Measurements from ENCODE around the gene MBNL2. TPM values are rescaled to one million over a fixed set of nuclear protein-coding genes. Genes with fewer than 3 reads are reported as not detected.

Gene MBNL2
- total RNA-seq, 1 experiment from 2014 or later, result 17.8 TPM

DNA sequence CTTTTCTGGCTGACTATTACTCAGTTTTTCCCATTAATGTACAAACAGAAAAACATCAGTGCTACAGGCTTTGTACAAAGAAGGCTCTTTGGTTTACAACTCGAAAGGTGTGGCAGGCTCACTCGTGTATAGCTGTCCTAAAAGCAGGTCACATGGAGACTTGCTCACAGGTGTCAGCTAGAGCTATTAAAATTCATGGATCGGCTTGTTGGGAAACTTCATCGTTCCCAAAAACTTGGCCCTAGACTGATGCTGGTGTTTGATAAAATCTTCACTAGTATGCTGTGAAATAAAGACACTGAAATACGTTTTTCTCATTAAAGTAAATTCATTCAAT lies 64.9 kb downstream of the MBNL2 start:
- H3K27me3 ChIP-seq (ENCODE audit: low read length), result no peaks in the 10 kb centered on the region
- no TSS peak for BruUV-seq (replicated peaks)
- H3F3A ChIP-seq (ENCODE audit: low read length, unreplicated experiment), result no peaks in the 10 kb centered on the region
- no peak overlapping the region for H3K4me2 ChIP-seq (ENCODE audit: low read length)
- CTCF ChIA-PET, result no interaction called here
- no peaks in the 10 kb centered on the region for H4K20me1 ChIP-seq (ENCODE audit: low read length)
- H3K79me2 ChIP-seq (ENCODE audit: low read length), result no peaks in the 10 kb centered on the region
- no peaks in the 10 kb centered on the region for H3K9me3 ChIP-seq (ENCODE audit: low read length)
- H3K4me3 ChIP-seq (ENCODE audit: low read length), result no peak overlapping the region
- no peaks in the 10 kb centered on the region for H3K9me2 ChIP-seq (replicated peaks; ENCODE audit: low read length)
- POLR2A ChIA-PET (ENCODE audit: unreplicated experiment), result no interaction called here
- ATAC-seq (no peak), DNase-seq (no peak)
- no peak overlapping the region for H2AFZ ChIP-seq (ENCODE audit: low read length)
- no peaks in the 10 kb centered on the region for H3K36me3 ChIP-seq (ENCODE audit: low read depth, low read length)
- TF ChIP-seq EZH2phosphoT487 (IDR thresholded peaks at IDR 0.05; ENCODE audit: borderline replicate concordance, low read length) (no peak), EZH2 (IDR thresholded peaks at IDR 0.05; ENCODE audit: low read length, unreplicated experiment) (no peak), CTCF (conservative IDR thresholded peaks at IDR 0.05; ENCODE audit: low read depth, low read length) (no peak)
- peaks cover 29% of the 10 kb centered on the region for H3K4me1 ChIP-seq (ENCODE audit: insufficient read depth, low read length)
- no peak overlapping the region for H3K9ac ChIP-seq (ENCODE audit: low read length)
- intact Hi-C loops (cut with micrococcal nuclease), result no loop called here
- H3K27ac ChIP-seq (ENCODE audit: low read length), result no peak overlapping the region

DNA sequence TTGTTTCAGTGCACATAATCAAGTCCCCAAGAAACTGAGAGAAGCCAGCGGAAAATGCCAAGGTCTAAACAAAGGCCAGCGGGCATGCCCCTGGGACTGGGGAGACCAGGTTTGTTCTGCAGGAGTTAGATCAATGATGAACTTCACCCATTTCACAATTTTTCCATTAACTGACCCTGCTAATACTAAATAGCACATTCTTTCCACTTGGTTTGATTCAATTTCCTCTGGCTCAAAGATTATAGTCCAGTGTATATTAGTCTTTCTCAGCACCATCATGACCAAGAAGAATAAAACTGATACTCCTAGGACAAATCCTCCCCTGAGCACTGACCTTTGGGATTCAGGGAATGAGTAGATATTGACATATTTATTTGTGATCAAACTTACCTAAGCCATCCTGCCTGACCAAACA lies 66.4 kb downstream of the MBNL2 start:
- ATAC-seq (no peak), DNase-seq (no peak)
- no peak overlapping the region for H2AFZ ChIP-seq (ENCODE audit: low read length)
- POLR2A ChIA-PET (ENCODE audit: unreplicated experiment), result no interaction called here
- intact Hi-C loops (cut with micrococcal nuclease), result no loop called here
- BruUV-seq (replicated peaks), result no TSS peak
- TF ChIP-seq EZH2phosphoT487 (IDR thresholded peaks at IDR 0.05; ENCODE audit: borderline replicate concordance, low read length) (no peak), EZH2 (IDR thresholded peaks at IDR 0.05; ENCODE audit: low read length, unreplicated experiment) (no peak), CTCF (conservative IDR thresholded peaks at IDR 0.05; ENCODE audit: low read depth, low read length) (no peak)
- no peaks in the 10 kb centered on the region for H3K9me3 ChIP-seq (ENCODE audit: low read length)
- no peaks in the 10 kb centered on the region for H3K36me3 ChIP-seq (ENCODE audit: low read depth, low read length)
- H3K79me2 ChIP-seq (ENCODE audit: low read length), result peaks cover 6% of the 10 kb centered on the region; the same call in 1 of the 2 replicates
- no peaks in the 10 kb centered on the region for H3K9me2 ChIP-seq (replicated peaks; ENCODE audit: low read length)
- H3K27ac ChIP-seq (ENCODE audit: low read length), result no peak overlapping the region
- no peak overlapping the region for H3K4me2 ChIP-seq (ENCODE audit: low read length)
- no peak overlapping the region for H3K9ac ChIP-seq (ENCODE audit: low read length)
- H3K4me3 ChIP-seq (ENCODE audit: low read length), result no peak overlapping the region
- CTCF ChIA-PET, result no interaction called here
- H3K27me3 ChIP-seq (ENCODE audit: low read length), result no peaks in the 10 kb centered on the region
- H3F3A ChIP-seq (ENCODE audit: low read length, unreplicated experiment), result no peaks in the 10 kb centered on the region
- H3K4me1 ChIP-seq (ENCODE audit: insufficient read depth, low read length), result peaks cover 29% of the 10 kb centered on the region
- H4K20me1 ChIP-seq (ENCODE audit: low read length), result no peaks in the 10 kb centered on the region

GRCh38 chr13:97289514-97290298 lies 67.6 kb downstream of the MBNL2 start:
- ATAC-seq (peak; percentile 71), DNase-seq (peak; percentile 76)
- Histone ChIP-seq H3K27me3 (ENCODE audit: low read length) (no peaks in the 10 kb centered on the region), H3K9ac (ENCODE audit: low read length) (no peak overlapping the region), H2AFZ (ENCODE audit: low read length) (no peak overlapping the region), H3F3A (ENCODE audit: low read length, unreplicated experiment) (peaks cover under 1% of the 10 kb centered on the region), H3K27ac (ENCODE audit: low read length) (peak overlapping the region; percentile 70), H3K9me3 (ENCODE audit: low read length) (no peaks in the 10 kb centered on the region), H3K79me2 (ENCODE audit: low read length) (peaks cover 6% of the 10 kb centered on the region; the same call in 1 of the 2 replicates), H3K4me2 (ENCODE audit: low read length) (peak overlapping the region; percentile 63), H3K4me3 (ENCODE audit: low read length) (no peak overlapping the region), H4K20me1 (ENCODE audit: low read length) (no peaks in the 10 kb centered on the region), H3K4me1 (ENCODE audit: insufficient read depth, low read length) (peaks cover 36% of the 10 kb centered on the region), H3K9me2 (replicated peaks; ENCODE audit: low read length) (no peaks in the 10 kb centered on the region), H3K36me3 (ENCODE audit: low read depth, low read length) (no peaks in the 10 kb centered on the region)
- intact Hi-C loops (cut with micrococcal nuclease), result no loop called here
- TF ChIP-seq EZH2 (IDR thresholded peaks at IDR 0.05; ENCODE audit: low read length, unreplicated experiment) (no peak), CTCF (conservative IDR thresholded peaks at IDR 0.05; ENCODE audit: low read depth, low read length) (no peak)
- no TSS peak for BruUV-seq (replicated peaks)
- ChIA-PET CTCF (interaction anchor here (0.6 kb wide), 1 partner anchor 10 kb away, joined by 3 read pairs; no protein-coding TSS in a partner anchor), POLR2A (ENCODE audit: unreplicated experiment) (no interaction called here)

Data from PC-3 (cell line).